LNCaP clone FGC (cell line): ENCODE measurements around the gene ATP5ME.

Source experiments
- DNase-seq: peaks from one replicate; pipeline ENCODE4 v3.0.0-alpha.2; 2011; ENCODE audit warnings: low read depth
- H3K4me3 ChIP-seq: 2 replicates; pipeline ENCODE4 v1.5.1; 2011; ENCODE audit warnings: mild to moderate bottlenecking, low read depth, low read length, control low read depth
- CTCF ChIP-seq: IDR thresholded peaks from 2 replicates; pipeline ENCODE4 v1.5.1; 2012; ENCODE audit warnings: mild to moderate bottlenecking; ENCODE audit not compliant: control insufficient read depth, insufficient read depth; ENCODE audit errors: extremely low read depth

ATP5ME gene

DNA sequence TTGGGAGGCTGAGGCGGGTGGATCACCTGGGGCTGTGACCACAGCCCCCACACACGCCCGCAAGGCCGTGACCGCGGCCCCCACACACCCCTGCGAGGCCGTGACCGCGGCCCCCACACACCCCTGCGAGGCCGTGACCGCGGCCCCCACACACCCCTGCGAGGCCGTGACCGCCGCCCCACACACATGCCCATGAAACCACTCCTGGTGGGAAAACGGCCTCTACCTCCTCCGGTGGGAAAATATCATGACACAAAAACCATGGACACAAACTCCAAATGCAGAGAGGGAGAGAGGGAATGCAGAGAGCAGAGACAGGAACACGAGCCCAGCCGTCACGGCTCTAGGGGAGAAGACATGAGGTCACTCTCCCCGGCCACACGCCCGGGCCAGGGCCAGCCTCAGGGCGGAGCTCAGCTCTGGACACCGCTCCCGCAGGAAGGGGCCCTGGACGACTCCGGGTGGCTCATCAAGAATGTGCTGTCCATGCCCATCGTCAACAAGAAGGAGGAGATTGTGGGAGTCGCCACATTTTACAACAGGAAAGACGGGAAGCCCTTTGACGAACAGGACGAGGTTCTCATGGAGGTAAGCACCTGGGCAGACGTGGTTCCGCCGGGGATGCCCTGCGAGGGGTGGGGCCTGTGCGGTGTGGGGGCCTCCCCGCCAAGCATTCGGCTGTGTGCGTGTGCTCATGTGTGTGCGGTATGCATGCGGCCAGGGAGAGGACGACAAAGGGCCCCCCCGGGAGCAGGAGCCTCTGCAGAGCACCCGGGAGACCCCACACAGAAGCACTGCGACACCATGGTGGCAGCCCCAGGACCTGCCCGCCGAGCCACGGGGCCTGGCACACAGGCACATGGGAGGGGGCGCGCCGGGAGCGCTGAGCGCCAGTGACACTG, 17.4 kb downstream of the ATP5ME start:
- no peak for DNase-seq
- H3K4me3 ChIP-seq = no peak overlapping the region
- no peak for TF ChIP-seq CTCF

DNA sequence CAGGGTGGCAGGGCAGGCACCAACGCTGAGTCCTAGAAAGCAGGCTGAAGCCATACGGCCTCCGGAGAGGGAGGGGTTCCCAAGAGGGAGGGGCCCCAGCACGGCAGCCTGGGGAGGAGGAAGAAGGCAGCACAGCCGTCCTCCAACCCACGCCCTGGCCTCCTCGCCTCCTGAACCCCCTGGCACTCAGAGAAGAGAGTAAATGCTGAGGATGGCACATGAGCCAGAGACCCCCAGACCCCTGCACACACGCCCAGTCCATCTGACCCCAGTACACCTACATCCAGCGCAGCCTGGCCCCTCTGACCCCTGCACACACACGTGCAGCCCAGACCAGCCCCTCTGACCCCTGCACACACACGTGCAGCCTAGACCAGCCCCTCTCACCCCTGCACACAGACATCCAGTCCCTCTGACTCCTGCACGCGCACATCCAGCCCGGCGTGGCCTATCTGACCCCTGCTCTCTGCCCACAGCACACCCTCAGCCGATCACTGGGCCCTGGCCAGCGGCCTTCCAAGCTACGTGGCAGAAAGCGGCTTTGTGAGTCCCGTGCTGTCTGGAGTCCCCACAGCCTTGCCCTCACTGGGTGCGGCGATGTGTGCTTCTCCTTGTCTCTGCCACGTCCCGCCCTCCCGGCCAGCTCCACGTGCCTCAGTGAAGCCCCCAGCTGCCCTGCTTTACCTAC, 18.5 kb downstream of the ATP5ME start:
- TF ChIP-seq CTCF = no peak
- H3K4me3 ChIP-seq = no peak overlapping the region
- no peak for DNase-seq

- no peak for TF ChIP-seq CTCF
- DNase-seq = no peak
- no peak overlapping the region for H3K4me3 ChIP-seq
Observed at GRCh38 chr4:654871-655463, 19.1 kb downstream of the ATP5ME start.

DNA sequence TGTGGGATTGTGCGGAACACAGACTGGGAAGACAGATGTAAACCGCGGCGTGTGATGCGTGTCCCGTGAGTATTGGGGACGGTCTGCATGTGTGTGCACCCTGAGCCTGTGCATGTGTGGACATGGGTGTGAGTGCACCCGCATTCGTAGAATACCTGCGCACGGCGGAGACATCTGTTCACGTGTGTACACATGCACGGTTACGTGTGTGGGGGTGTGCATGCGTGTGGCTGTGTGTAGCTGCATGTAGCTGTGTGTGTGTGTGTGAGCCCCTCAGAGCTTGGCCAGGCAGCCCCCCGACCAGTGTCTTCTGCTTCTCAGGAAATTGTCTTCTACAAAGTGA, 19.6 kb downstream of the ATP5ME start:
- no peak overlapping the region for H3K4me3 ChIP-seq
- TF ChIP-seq CTCF = no peak
- no peak for DNase-seq

DNA sequence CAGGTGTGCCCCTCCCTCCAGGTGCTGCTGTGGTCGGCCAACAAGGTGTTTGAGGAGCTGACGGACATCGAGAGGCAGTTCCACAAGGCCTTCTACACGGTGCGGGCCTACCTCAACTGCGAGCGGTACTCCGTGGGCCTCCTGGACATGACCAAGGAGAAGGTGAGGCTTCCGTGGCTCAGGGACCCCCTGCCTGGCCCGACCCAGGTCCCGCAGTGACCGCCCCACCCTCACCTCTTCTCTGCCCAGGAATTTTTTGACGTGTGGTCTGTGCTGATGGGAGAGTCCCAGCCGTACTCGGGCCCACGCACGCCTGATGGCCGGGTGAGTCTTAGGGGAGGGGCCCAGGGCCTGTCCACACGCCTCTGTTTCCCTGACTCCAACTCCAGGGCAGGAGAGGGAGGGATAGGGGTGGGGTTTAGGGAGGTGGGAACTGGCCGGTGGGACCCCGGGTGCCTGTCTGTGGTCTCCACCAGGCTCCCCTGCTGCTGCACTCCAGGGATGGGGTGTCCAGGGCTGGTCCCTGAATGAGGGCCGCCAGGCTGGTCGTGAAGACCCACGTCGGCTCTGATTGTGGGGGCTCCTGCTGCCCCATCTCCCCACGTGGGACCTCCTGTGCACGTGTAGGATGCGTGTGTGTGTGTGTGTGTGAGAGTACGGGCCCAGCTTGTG, 20.1 kb downstream of the ATP5ME start:
- TF ChIP-seq CTCF = no peak
- no peak overlapping the region for H3K4me3 ChIP-seq
- DNase-seq = no peak

DNA sequence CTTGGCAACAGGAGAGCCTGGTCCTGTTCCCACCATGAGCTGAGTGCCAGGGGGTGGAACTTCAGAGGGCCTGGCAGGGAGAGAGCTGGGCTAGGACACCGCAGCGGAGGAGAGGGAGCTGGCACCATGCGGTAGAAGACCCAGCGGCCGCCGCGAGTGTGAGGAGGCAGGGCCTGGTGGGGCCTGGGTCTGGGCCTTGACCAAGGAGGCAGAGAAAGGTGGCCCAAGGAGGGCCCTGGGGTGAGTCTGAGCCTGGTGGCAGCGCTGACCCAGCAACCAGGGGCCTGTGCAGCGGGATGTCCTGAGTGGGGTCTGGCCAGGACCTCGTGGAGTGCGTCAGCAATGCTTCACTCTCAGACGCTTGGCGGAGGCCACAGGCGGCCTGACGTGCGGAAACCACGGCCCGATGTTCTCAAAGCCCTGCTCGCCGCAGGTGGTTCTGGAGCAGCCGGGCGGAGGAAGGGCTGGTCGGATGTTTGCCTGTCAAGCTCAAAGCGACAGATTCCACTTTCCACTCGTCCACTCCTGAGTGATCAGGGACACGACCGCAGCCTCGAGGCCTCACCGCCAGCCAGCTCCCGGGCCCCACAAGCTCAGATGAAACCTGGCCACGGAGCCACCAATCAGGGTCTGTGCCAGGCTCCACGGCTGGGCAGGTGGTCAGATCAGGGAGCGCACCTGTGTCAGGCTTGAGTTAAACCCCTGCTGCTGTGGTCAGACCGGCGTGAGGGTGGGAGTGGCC, 20.8 kb downstream of the ATP5ME start:
- TF ChIP-seq CTCF = no peak
- DNase-seq = no peak
- no peak overlapping the region for H3K4me3 ChIP-seq
